CD4-positive, alpha-beta T cell treated with Interferon gamma for 1 hour (primary cell): ENCODE data around the gene HTRA1.

Experiments used
- DNase-seq: peaks from one replicate; pipeline ENCODE4 v3.0.0-alpha.2; 2020

Gene HTRA1

DNA sequence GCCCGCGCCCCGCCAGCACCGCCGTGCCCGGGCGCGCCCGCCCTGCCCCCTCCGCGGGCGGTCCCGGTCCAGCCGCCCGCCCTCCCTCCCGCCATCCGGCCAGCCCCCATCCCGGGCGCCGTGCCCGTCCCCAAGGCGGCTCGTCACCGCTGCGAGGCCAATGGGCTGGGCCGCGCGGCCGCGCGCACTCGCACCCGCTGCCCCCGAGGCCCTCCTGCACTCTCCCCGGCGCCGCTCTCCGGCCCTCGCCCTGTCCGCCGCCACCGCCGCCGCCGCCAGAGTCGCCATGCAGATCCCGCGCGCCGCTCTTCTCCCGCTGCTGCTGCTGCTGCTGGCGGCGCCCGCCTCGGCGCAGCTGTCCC is at the start of gene HTRA1:
Gene HTRA1, plus strand, starts transcription at position 187 of the 362 bp plus-strand sequence. Its CDS starts 100 bp downstream, at position 287.
- DNase-seq = no peak

DNA sequence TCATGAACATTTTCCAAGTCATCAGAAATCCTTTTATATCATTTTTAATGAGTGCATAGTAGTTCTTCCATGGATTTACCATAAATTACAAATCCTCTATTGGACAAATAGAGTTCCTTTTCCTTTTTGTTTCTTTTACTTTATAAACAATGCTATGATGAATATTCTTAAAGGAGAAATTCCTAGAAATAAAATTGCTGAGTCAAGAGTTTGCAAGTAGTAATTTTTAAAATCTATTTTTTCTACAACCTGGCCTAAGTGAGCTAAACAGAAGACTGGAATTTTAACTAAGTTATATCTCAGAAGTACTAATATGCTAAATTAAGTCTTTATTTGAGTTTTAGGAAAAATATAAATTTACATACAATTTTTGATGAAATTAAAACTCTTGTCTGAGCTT is 48.0 kb upstream of the HTRA1 start:
- no peak for DNase-seq

- DNase-seq = no peak
Measured at GRCh38 chr10:122417667-122418066, 43.7 kb upstream of the HTRA1 start.

- DNase-seq = no peak
Measured at GRCh38 chr10:122419016-122419415, 42.3 kb upstream of the HTRA1 start.

DNA sequence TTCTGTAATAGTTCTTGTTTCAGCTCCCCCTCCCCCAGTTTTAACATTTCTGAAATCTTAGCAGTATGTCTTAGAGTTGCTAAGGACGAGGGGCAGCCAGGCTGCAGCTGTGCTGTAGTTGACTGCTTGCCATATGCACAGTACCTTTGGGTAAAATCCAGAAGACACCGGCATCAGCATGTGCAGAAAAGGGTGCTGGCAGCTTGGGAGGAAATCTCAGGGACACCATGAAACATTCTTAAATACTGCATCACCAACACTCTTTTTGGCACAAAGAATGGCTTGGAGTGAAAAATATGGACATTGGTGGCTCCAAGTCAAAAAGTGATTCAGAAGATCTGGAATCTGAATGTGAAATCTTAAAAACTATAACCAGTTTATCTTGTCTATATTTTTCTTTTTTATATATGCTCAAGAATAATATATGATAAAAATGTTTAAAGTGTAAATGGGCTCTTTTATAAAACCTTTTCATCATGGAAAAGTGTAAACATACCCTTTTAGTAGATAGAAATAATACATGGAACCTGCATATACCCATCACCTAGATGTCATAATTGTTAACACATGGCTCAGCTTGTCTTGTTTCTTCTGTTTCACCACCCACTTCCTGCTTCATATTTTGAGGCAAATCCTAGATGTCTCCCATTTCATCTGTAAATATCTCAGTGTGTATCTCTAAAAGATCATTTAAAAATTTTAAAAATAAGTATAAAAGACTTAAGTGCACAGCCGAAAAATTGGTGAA is 41.3 kb upstream of the HTRA1 start:
- DNase-seq = no peak

GRCh38 chr10:122420624-122421007 is 40.7 kb upstream of the HTRA1 start:
- DNase-seq = no peak

DNA sequence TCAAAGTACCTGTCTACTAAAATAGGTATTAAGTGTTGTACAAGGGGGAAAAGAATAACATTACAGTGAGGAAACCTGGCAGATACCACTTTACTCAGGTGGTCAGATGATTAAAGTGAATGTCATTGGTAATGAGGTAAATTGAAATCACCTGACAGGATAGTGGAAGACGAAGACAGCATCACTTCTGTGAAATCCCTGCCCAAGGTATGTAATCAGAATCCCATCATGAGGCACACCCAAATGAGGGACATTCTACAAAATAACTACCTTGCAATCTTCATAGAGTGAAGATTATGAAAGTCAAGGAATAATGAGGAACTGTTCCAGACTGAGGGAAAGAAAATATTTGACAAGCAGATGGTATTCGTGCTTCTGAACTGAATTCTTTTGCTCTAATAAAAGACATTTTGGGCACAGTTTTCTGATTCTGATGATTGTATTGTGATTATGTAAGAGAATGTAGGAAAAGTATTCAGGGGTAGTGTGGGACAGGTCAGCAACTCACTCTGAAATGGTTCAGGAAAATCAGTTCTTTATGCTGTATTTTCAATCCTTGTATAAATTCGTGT is 40.2 kb upstream of the HTRA1 start:
- DNase-seq = no peak

DNA sequence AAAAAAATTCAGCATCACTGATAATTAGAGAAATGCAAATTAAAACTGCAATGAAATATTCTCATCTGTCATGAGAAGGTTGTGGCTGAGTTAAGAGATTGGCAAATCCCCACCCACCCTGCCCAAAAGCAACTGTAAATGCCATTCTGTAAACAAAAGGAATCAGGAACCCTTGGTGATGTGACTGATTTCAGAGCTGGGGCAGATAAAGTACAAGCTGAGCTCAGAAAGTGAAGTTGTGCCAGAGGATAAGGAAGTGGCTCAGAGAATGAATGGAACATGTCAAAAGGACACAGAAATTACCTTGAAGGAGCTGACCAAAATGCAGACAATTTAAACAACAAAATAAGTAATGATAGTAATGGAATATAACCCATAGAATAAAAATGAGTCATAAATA is 39.6 kb upstream of the HTRA1 start:
- DNase-seq = no peak

- peak; percentile 15 for DNase-seq
Measured at GRCh38 chr10:122422266-122422989, 38.9 kb upstream of the HTRA1 start.

GRCh38 chr10:122424059-122424458 is 37.3 kb upstream of the HTRA1 start:
- no peak for DNase-seq

GRCh38 chr10:122426829-122427228 is 34.5 kb upstream of the HTRA1 start:
- DNase-seq = no peak

DNA sequence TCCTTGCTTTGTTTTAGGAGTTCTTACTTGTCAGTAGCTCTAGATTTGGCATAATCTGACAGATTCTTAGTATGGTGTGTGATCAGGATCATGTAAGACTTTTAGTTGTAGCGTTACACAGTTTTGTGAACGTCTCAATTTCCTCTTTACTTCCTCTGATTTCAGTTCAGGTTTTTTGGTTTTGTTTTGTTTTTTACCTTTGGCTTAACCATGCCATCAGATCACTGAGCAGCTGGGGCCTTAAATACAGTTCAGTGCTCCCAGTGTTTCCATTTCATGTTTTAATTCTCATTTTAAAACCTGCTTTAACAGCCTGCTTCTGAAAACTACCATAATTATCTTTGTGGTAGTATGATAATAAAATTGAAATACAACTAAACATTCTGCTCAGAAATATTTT is 34.1 kb upstream of the HTRA1 start:
- no peak for DNase-seq

- DNase-seq = no peak
Measured at GRCh38 chr10:122435212-122435827, 26.0 kb upstream of the HTRA1 start.

GRCh38 chr10:122441961-122442360 is 19.4 kb upstream of the HTRA1 start:
- no peak for DNase-seq

DNA sequence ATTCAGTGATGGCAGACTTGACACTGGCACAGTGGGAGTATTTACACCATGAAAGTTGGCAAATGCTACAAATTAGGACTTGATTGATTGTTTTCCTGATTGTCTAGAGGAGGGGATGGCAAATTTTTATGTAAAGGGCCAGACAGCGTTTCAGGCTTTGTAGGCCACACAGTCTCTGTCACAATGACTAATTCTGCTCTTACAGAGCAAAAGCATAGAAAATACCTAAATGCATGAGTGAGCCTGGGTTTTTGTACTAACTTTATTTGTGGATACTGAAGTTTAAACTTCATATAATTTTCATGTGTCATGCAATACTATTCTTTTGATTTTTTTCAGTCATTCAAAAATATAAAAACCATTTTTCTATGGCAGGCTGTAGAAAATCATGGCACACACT is 15.9 kb upstream of the HTRA1 start:
- DNase-seq = no peak

DNA sequence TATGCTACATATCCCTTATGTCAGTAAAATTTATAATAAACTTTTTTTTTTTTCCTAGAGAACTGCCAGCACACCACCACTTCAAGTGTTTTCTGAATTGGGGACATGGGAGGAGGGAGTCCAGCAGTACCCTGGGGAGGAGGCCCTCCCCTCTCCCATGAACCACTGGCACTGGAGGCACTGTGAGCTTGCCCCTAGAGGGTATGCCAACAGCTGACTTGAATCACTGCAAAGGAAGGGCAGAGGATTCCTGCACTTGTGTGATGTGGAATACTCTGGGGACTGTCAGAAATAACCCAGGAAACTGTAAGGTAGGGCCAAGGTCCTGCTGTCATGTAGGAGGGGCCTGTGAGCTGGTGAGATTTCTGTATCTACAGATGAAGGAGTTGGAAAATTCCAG is 15.4 kb upstream of the HTRA1 start:
- no peak for DNase-seq

DNA sequence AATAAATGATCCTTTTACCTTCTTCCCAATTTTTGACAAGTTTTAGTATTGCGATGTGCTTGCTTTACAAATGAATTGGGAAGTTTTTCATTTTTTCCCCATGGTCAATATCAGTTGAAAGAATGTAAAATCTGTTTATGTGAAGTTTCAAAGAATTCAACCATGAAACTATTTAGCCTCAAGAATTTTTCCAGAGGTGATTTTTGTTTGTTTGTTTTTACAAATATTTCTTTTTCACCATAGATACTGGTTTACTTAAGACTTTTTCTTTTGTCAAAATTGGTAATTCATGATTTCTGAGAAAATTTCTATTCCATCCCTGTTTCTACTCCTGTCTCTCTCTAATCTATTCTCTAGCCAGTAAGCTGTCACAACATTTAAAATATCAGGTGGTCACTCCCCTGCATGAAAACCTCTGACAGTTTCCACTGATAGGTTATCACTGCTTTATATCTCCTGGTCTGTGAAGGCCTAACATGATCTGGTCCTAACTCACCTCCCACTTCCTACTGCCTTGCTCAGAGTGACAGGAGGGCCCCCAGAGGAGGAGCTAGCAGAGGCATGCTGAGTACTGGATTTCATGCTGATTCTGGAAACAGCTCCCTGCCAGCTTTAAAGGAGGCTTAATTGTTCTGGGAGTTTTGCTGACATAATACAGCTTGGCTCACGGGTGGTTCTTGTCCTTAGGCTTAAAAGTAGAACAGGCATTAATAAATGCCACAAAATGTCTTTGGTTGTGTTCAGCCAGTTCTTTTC is 14.5 kb upstream of the HTRA1 start:
- DNase-seq = no peak

DNA sequence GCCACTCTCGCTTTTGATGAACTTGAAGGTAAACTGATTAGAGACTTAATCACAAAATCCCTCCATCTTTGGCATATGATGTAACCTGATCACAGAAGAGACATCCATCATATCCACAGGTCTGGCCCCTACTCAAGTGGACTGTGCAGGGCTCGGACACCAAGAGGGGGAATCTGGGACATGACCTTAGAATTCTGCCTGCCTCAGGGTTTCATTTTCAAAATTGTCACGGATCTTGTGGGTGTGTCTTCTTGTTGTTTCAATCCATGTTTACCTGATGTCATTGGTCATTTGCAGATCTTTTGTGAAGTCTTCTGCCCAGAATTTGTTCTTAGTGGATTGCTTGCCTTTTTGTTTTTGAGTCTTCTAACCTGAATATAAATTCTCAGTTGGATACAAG is 12.8 kb upstream of the HTRA1 start:
- no peak for DNase-seq

GRCh38 chr10:122449153-122449552 is 12.2 kb upstream of the HTRA1 start:
- DNase-seq = no peak

DNA sequence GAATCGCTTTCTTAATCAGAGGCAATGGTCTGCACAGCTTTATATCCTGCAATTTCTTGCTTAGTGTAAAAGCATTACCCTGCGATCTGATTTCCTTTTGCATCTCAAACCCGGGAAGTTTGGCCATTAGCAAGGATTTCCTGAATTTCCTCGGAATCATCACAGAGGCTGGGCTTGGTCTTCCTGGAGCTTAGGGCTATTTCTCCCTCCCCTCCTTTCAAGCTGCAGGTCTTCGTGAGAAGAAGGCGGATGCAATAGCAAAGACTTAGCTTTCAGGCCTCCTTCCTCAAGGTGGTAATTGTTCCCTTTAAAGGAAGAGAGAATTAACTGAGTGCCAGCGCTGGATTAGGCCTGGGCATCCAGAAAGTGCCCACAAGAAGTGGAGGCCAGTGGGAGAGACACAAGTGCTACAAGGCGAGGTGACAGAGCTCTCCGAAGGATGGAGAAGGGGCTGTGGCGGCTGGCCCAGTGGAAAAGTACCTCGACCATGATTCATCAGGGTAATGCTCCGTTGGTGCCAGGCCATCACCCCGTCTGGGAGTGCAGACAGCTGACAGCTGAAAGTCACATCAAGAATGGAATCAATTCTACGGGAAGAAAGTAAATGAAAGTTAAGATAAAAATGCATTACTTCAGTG is 10.9 kb upstream of the HTRA1 start:
- no peak for DNase-seq

GRCh38 chr10:122454071-122454470 is 7.3 kb upstream of the HTRA1 start:
- DNase-seq = no peak

- no peak for DNase-seq
Measured at GRCh38 chr10:122454603-122455080, 6.7 kb upstream of the HTRA1 start, which contains the start of gene ARMS2. Gene ARMS2 (plus strand): TSS chr10:122454653. CDS start chr10:122454728, 75 bp downstream.
